ENCODE data around the gene BCLAF1.
"Not testable (repeated sequence)": the region's sequence is repeated elsewhere in the genome, so short reads cannot be mapped to it uniquely, and the experiment has no call there.

Gene BCLAF1

DNA sequence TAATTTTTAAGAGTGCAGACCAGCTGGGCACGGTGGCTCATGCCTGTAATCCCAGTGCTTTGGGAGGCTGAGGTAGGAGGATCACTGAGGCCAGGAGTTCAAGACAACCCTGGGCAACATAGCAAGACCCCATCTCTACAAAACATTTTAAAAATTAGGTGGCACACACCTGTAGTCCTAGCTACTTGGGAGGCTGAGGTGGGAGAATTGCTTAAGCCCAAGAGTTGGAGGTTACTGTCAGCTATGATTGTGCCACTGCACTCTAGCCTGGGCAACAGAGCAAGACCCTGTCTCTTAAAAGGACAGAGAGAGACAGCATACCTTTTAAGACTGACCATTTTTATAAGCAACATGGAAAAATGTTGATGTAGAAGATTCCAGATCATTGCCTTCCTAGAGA is 18.8 kb upstream of the BCLAF1 start:
- not testable (repeated sequence) for DNase-seq

DNA sequence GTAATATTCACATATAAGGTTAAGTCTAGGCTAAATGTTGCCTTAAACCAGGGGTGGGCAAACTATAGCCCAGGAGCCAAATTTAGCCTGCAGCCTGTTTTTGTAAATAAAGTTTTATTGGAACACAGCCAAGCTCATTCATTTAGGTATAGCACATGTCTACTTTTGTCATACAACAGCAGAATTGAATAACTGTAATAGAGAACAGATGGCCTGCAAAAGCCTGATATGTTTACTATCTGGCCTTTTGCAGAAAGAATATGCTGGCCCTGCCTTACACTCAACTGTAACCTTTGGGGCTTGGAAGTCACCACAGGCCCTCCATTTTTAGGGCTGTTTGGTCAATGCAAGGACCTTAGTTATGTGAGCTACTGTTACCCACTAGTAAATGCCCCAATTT is 17.7 kb upstream of the BCLAF1 start:
- DNase-seq = no peak

DNA sequence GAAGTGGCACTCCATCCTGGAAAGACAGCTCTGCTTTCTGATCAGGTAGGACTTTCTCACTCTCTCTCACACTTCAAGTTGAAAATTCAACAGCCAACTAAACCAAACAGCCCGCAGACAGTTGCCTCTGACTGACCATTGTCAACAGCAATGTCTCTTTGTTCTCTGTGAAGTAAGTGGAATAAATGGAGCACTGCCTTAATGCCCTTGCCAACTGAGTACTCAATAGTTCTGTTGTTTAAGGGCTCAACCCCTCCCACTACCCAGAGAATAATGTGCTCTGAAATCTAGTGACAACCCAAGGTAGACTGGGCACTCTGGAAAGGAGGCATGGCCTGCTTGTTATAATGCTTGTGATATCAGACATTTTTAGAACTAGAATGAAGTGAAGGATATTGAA is 16.8 kb upstream of the BCLAF1 start:
- DNase-seq = no peak

DNA sequence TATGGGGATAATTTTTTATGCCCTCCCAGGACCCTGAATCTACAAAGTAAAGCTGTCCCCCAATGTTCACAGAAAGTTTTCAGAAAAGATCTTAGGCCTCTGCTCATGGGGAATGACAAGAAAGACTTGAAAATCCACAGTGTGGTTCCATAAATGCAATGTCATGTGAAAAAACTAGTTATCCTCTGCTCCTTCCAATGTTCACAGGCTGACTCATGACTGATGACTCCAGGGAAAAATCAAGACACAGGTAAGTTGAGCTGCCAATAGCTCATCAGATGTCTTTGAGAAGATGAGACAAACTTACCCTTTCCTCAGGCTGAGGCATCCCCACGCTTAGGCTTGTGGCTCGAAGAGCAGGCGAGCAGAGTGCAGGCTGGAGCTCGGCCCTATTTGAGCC is 14.8 kb upstream of the BCLAF1 start:
- no peak for DNase-seq

DNA sequence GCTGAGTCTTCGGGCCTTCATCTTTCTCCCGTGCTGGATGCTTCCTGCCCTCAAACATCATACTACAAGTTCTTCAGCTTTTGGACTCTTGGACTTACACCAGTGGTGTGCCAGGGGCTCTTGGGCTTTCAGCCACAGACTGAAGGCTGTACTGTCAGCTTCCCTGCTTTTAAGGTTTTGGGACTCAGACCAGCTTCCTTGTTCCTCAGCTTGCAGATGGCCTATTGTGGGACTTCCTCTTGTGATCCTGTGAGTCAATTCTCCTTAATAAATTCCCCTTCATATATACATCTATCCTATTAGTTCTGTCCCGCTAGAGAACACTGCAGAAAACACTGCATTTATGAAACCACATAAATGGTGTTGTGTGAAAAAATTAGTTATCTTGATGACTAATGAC is 13.9 kb upstream of the BCLAF1 start:
- DNase-seq = no peak

DNA sequence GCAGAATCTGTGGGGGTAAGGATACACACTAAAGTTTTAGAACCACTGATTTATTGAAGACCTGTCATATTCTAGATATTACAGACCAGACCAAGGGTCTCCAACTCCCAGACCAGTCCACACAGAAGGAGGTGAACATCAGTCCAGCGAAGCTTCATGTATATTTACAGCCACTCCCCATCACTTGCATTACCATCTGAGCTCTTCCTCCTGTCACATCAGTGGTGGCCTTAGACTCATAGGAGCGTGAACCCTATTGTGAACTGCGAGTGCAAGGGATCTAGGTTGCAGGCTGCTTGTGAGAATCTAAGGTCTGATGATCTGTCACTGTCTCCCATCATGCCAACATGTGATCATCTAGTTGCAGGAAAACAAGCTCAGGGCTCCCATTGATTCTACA is 5.0 kb upstream of the BCLAF1 start:
- DNase-seq = no peak

DNA sequence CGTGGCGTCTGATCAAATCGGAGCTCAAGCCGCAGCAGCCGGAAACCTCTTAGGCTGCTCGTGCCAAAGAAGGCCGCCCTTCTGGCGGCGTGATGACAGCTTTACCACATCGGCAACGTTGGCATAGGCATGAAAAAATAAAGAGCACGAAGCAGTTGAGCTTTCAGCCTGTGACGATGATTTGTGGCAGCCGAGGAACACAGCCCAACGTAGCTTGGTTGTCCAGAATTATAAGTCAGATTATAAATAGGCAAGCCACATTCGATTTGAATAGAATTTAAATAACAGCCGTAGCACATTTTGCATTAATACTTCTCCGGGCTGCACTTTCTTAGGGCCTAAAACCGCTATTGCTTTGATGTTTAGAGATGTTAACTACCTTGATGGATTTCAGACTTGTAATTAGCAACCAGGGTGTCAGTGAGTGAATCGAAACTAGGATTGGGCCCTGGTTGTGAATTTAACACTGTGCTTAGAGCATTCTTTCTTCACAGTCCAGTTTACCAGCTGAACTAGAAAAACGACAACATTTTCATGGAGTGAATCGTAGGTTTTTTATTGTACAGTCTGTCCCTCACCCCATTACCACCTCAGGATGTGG is 864 bp upstream of the BCLAF1 start:
- DNase-seq = peak; percentile 90

DNA sequence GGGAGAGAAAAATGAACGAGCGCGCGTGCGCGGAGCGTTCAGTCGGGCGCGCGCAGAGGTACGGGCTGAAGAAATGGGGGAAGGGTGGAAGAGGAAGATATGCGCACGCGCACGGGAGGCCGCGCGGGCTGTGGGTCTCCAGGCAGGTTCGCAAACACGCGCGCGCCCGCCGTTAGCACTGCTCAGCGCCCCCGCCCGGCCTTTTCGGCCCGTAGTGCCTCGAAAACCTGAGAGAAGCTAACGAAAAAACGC is 393 bp downstream of the BCLAF1 start:
- peak; percentile 88 for DNase-seq

DNA sequence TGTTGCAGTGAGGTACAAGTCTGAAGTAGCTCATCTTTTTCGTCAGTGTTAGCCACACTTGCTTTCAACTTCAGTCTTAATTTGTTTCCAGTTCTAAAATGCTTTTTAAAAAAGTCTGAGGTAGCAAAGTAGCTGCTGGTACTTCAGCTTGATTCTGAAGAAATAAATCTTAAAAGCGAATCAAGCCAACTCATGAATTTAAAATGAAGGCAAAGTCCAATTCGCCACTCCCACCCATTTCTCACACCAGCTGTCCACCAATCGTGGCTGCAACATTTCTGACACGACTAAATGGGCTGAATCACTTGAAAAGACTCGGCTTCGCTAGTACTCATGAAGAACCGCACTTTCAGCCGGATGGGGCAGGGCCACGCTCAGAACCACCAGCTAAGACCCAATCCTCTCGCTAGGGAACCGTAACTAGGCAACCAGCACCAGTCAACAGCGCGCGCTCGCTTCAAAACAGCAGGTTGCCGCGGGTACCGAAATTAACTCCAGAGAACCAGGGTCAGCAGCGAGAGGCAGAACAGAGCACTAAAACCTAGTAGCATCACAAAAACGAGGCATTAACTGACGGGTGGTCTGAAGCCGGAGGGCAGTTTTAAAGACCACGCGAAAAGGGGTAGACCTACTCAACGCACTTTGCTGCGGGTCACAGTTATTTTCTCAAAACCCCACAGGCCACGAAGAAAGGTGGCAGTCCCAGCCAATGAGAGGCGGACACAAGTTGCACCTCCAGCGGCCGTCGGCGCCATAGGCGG is 900 bp downstream of the BCLAF1 start:
- DNase-seq = peak; percentile 92

DNA sequence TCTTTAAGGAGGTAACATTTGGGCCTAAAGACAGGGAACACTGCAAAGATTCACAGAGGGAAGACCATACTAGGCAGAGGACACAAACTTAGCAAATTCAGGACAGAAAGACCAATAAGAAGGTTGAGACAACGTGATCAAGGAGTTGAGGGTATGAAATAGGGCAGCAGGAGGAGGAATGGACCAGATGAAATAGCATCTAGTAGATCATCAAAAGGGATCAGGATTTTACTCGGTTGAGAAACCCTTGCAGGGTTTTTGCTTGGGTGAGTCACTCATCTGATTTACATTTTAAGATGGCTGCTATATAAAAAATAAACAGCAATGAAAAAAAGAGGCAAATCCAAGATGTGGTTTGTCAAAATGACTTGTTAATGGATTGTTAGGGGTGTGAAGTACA is 4.7 kb downstream of the BCLAF1 start:
- DNase-seq = peak; percentile 30

DNA sequence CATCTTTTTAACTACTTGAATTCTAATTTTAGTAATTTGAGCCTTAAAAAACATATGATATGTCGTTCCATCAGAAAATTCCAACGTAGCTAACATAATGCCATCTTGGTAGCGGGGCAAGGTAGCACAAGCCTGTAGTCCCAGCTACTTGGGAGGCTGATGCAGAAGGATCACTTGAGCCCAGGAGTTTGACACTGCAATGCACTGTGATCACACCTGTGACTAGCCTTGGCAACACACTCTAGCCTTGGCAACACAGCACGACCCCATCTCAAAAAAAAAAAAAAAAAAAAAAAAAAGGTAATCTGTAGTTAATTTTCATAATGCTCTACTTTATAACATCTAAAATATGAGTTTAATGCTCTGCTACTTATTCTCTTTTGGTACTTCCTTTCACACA is 6.7 kb downstream of the BCLAF1 start:
- no peak for DNase-seq

DNA sequence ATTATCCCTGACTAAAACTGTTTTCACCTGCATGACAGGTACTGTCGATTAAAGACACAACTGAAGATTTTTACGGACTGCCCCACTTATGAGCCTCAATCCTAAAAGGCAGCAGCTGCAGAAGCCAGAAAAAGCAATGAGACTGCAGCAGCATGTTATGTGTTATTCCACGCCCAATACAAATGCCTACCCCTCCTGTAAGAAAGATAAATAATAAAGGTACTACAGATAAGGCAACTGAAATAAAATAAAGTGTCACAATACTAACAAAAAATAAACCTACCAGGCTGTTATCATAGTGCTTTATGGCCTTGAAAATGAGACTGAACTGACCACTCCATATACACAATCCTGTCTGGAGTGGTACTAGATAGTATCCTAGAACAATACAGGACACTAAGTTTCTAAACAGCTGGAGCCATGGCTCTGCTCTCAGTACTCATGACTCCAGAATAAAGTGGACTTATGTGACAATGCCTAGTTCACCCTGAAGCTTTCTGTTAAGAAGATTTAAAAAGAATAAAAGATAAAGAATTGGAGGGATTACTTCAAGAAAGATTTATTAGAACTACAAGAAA is 9.5 kb downstream of the BCLAF1 start:
- DNase-seq = no peak

DNA sequence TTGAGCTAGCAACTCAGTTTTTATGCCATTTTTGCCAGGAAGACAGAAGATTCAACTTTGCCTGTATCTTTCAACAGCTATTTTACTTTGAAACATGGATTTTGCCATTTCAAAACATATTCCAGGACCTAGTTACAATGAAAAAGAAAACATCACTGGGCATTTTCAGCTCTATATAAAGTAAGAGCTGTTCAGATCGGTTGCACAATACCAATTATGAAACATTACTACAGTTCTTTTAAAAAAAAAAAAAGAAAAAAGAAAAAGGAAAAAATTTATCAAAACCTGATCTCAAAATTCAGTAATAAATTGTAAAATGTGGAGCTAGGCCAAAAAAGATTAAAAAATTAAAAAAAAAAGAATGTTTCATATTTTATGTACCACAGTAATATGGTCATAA is 15.6 kb downstream of the BCLAF1 start:
- no peak for DNase-seq

DNA sequence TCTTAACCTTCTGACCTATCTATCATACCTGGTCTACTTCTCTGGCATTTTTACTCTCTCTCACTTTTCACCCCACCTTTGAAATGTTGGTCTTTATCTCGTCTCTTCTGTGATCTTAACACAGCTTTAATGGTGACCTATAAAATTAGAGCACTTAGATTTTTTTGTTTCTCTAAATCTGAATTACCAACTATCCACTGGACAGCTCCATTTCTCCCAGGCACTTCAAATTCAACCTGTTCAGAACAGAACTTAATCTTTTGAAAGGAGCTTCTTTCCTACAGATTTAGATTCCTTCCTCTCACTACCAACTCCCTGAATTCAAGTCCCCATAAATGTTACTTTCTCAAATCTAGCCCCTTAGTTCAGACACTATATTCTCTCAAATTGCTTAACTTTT is 24.5 kb downstream of the BCLAF1 start:
- DNase-seq = no peak

DNA sequence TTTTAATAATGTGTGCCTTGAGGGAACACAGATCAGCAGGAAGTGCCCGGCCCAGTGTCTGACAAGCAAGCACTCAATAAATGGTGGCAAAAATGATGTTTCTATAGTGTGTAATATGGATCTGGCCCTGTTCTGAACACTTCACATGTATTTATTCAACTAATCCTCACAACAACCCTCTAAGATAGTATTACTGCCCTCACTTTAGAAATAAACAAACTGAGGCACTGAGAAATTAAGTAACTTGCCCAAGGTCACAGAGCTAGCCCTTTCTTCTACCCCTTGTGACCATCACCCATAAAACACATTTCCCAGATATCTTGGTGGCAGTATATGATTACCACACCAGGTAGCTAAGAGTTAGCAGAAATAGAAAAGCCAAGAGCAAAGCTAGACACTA is 26.7 kb downstream of the BCLAF1 start:
- DNase-seq = no peak

DNA sequence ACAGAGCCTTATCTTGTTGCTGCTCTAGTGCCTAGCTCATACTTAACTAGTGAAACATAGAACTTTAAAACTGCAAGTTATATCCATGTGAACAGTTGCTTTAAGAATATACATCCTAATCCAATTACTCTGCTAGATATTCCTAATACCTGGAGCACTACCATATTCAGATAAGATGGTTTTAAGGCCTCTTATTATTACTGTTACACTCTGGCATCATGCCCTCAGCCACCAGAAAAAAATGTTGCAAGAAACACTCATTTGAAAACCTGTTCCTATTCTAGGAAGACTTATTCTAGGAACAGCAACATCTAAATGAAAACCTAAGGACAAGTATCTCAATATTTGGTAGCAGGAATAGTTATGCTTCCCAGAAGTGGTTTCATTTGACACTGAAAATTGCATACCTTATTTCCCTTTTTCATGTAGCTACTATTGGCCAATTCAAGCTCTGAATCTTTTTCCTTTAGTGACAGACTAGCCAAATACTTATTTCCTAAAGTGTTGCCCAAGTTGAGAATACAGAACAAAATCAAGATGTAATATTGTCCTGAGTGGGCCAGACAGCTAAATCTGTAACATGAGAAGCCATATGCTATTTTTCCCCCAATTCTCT is 34.7 kb downstream of the BCLAF1 start:
- DNase-seq = no peak

DNA sequence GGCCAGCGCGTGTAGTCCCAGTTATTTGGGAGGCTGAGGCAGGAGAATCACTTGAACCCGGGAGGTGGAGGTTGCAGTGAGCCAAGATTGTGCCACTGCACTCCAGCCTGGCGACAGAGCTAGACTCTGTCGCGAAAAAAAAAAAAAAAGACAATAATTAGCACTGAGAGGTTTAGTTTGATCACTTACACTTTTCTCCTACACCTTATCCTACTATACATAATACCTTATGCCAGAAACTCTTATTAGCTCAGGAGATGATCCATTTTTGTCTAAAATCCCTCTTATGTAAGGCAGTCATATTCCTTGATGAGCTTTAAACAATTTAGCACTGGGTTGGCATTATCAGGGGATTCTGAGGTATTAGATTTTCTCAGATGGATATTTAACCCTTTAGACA is 35.9 kb downstream of the BCLAF1 start:
- no peak for DNase-seq

DNA sequence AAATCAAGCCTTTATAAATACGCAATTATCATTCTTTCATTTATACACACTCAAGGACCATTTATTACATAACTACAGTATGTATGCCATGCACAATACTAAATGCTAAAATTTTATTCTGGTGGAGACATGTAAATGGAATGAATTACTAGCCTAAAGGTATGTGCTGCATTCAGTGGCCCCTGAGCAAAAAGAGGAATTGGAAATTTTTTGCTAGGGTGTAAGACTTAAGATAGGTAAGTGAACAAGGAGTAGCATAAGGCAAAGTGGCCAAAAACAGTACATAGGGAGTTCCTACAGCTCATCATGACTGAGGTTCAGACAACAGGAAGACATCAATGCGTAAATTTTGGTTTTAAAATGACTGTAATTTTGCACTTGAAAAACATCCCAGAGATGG is 37.2 kb downstream of the BCLAF1 start:
- no peak for DNase-seq

DNA sequence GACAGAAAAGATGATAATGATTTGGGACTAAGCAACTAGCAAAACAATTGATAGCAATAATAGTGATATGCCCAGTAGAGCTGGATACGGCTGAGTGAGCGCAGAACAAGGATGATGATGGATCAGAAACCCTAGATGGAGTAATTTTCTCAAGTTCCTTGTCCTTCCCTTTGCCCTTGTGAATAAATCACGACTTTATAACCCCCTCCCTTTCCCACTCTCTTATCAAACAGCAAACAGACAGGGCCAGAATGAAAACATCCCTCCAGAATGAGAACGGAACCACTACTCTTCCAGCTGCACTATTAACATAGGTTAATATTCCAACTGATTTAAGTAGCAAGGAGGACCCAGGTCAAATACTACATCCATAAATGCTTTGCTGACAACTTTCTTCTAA is 38.3 kb downstream of the BCLAF1 start:
- DNase-seq = no peak

DNA sequence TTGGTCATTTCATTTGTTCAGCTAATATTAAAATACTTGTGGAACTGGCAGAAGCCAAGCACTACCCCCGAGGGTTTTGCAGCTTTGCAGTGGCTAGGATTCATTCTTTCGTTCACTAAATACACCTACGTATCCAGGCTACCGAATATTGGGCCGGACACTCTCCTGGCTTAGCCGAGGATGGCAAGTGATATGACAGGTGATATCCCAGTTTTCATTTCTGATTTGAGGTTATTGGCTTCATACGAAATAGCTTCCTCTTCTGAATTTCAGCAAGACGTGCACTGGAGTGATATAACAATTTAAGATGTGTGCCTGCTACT is 39.0 kb downstream of the BCLAF1 start:
- DNase-seq = no peak

DNA sequence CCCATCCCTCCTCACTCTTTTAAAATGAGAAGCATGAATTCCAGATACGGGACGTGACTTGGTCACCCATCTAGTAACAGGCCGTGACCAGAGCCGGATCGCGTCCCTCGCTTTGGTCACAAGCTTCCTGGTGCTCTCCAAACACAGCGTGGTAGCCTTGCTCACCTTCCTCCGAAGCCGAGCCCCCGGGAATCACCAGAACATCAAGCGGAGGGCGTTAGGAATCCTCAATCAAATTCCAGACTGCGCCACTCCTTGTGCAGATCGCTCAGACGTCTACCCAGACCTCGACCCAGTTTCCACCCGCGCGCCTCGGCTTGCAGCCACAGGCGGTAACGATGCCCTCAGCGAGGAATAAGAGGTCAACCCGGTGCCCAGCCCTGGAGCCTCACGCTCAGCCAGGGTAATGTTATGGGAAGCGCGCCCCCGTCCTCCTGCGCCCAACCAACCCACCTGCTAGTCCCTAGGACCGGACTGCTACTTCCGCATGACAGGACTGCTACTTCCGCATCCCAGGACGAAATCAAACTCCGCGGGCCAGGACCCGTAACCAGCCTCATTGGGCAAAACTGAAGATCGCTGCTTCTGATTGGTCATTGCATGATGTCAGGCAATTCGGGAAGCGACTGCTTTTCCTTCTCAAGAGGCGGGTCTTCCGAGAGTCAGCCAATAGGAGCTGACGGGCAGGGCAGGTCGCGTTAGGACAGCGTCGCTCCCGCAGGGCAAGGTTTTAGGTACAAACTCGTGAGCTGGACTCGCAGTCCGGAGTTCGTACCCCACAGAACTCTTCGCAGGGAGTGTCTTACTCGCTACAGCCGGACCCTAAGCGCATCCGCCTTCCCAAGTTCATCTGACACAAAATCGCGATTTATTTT is 39.6 kb downstream of the BCLAF1 start, which contains the start of gene MTFR2:
Gene MTFR2, minus strand, starts transcription at position 501 of the 875 bp plus-strand sequence. CDS start 1,212 bp downstream, outside the sequence.
- DNase-seq = peak; percentile 100

DNA sequence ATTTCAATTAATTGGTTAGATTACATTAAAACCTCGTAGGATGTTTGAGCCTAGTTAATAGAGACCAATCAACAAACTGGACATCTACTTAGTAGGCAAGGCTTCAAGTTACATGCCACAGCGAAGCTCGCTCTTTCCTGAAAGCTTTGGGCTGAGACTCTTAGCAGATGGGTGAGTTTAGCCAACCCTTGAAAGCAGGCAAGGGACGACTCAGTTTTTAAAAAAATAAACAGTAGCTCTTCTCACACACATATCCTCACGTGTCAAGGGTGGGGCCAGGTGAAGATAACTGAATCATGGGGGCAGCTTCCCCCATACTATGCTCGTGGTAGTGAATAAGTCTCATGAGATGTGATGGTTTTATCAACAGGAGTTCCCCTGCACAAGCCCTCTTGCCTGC is 40.3 kb downstream of the BCLAF1 start:
- DNase-seq = no peak

DNA sequence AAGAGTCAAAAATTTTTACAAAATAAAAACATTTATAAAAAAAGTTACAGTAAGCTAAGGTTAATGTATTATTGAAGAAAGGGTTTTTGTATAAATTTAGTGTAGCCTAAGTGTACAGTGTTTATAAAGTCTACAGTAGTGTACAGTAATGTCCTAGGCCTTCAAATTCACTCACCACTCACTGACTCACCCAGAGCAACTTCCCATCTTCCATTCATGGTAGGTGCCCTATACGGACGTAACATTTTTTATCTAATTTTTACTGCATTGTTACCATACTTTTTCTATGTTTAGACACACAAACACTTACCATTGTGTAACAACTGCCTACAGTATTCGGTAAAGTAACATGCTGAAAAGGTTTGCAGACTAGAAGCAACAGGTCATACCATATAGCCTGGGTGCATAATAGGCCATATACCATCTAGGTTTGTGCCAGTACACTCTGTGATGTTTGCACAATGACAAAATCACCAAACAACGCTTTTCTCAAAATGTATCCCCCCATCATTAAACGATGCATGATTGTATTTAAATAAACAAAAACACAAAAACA is 45.5 kb downstream of the BCLAF1 start:
- DNase-seq = peak; percentile 65
